Epithelial cell of proximal tubule (primary cell): ENCODE measurements around the gene CNIH3. TPM values are rescaled to one million over a fixed set of nuclear protein-coding genes. Genes with fewer than 3 reads are reported as not detected.

Source experiments
- DNase-seq: peaks from one replicate; pipeline ENCODE4 v3.0.0-alpha.2; 2011; ENCODE audit warnings: low read depth
- H3K4me3 ChIP-seq: 2 replicates; pipeline ENCODE4 v1.5.1; 2011; ENCODE audit warnings: low read depth, mild to moderate bottlenecking, low read length
- CTCF ChIP-seq: conservative IDR thresholded peaks from 2 replicates; pipeline ENCODE4 v1.5.1; 2012; ENCODE audit warnings: low read depth, mild to moderate bottlenecking, low read length
- total RNA-seq: library from RNA; depleted of rRNA; stranded (reverse); fragments of >200 nt; gene quantifications from 2 replicates; pipeline ENCODE4 v1.2.3, GENCODE V29; 2015

CNIH3 gene
- total RNA-seq, 1 donor from 2014 or later = 1.4 TPM

- no peak for TF ChIP-seq CTCF
- H3K4me3 ChIP-seq = no peak overlapping the region
- DNase-seq = no peak
Measured at GRCh38 chr1:224640587-224640986, 24.5 kb downstream of the CNIH3 start.

GRCh38 chr1:224641030-224641429, 24.9 kb downstream of the CNIH3 start:
- no peak overlapping the region for H3K4me3 ChIP-seq
- no peak for DNase-seq
- TF ChIP-seq CTCF = peak; percentile 12

- no peak overlapping the region for H3K4me3 ChIP-seq
- DNase-seq = no peak
- TF ChIP-seq CTCF = no peak
Measured at GRCh38 chr1:224643653-224644052, 27.5 kb downstream of the CNIH3 start.

- no peak for DNase-seq
- TF ChIP-seq CTCF = peak; percentile 88
- no peak overlapping the region for H3K4me3 ChIP-seq
Measured at GRCh38 chr1:224644553-224645154, 28.5 kb downstream of the CNIH3 start.

- no peak for TF ChIP-seq CTCF
- no peak overlapping the region for H3K4me3 ChIP-seq
- no peak for DNase-seq
Measured at GRCh38 chr1:224647449-224647848, 31.3 kb downstream of the CNIH3 start.

- no peak for DNase-seq
- H3K4me3 ChIP-seq = no peak overlapping the region
- no peak for TF ChIP-seq CTCF
Measured at GRCh38 chr1:224650290-224650689, 34.2 kb downstream of the CNIH3 start.

- H3K4me3 ChIP-seq = no peak overlapping the region
- no peak for DNase-seq
- TF ChIP-seq CTCF = no peak
Measured at GRCh38 chr1:224651188-224651587, 35.1 kb downstream of the CNIH3 start.
